Common myeloid progenitor, CD34-positive (primary cell): Measurements from ENCODE around the gene TTLL12.

Experiments used
- CTCF ChIA-PET: fragments of 350-600 bp; sonication (Branson Sonifier 250); formaldehyde crosslinking; loops from one replicate; lab custom pipeline; 2021; ENCODE audit warnings: antibody characterized with exemption; lab: Charles Lee
- POLR2A ChIA-PET: fragments of 350-600 bp; sonication (Branson Sonifier 250); formaldehyde crosslinking; loops from one replicate; lab custom pipeline; 2021; ENCODE audit warnings: antibody characterized with exemption; lab: Charles Lee
- DNase-seq, 3 donors: peaks; one replicate each; pipeline versions ENCODE4 v3.0.0 to v3.0.0-alpha.2; 2013
- H3K27ac ChIP-seq, 2 experiments: 1 replicate in 1 of 2; 2 replicates in 1 of 2; pipeline ENCODE4 v1.7.0; 2013; ENCODE audit warnings: inconsistent platforms in 2 of 2, low read length in 2 of 2, mild to moderate bottlenecking in 2 of 2, low read depth in 1 of 2, moderate library complexity in 1 of 2; ENCODE audit not compliant: severe bottlenecking in 2 of 2, insufficient read depth in 1 of 2, poor library complexity in 1 of 2
- H3K27me3 ChIP-seq, 5 experiments: replicated peaks in 2 of 5; 1 replicate in 3 of 5; 2 replicates in 2 of 5; pipeline versions ENCODE4 v1.6.1 to v1.7.0; 2013; ENCODE audit warnings: low read length in 4 of 5, mild to moderate bottlenecking in 2 of 5, moderate library complexity in 2 of 5, inconsistent platforms in 1 of 5; ENCODE audit not compliant: insufficient read depth in 5 of 5, control insufficient read depth in 4 of 5
- H3K36me3 ChIP-seq, 4 experiments: 1 replicate in 2 of 4; 2 replicates in 2 of 4; pipeline versions ENCODE4 v1.6.1 to v1.7.0; 2013; ENCODE audit warnings: low read length in 3 of 4, control low read depth in 1 of 4, mild to moderate bottlenecking in 1 of 4; ENCODE audit not compliant: control insufficient read depth in 4 of 4, insufficient read depth in 4 of 4
- H3K4me1 ChIP-seq, 4 experiments: 1 replicate in 3 of 4; 2 replicates in 1 of 4; pipeline versions ENCODE4 v1.6.1 to v1.7.1; 2013; ENCODE audit warnings: low read length in 3 of 4, mild to moderate bottlenecking in 3 of 4, control low read depth in 1 of 4, inconsistent platforms in 1 of 4, moderate library complexity in 1 of 4; ENCODE audit not compliant: control insufficient read depth in 4 of 4, insufficient read depth in 4 of 4; ENCODE audit errors: control extremely low read depth in 1 of 4
- H3K4me3 ChIP-seq, 7 experiments: 1 replicate in 4 of 7; 2 replicates in 3 of 7; pipeline versions ENCODE4 v1.5.1 to v1.7.0; 2013; ENCODE audit warnings: mild to moderate bottlenecking in 7 of 7, low read length in 6 of 7, moderate library complexity in 6 of 7, inconsistent platforms in 2 of 7, low read depth in 2 of 7, control low read depth in 1 of 7; ENCODE audit not compliant: insufficient read depth in 4 of 7, control insufficient read depth in 1 of 7; ENCODE audit errors: extremely low read depth in 1 of 7
- H3K9me3 ChIP-seq, 5 experiments: 1 replicate in 4 of 5; 2 replicates in 1 of 5; pipeline versions ENCODE4 v1.6.1 to v1.7.1; 2013; ENCODE audit warnings: low read length in 4 of 5, mild to moderate bottlenecking in 2 of 5, inconsistent platforms in 1 of 5, low read depth in 1 of 5, moderate library complexity in 1 of 5; ENCODE audit not compliant: control insufficient read depth in 4 of 5, insufficient read depth in 2 of 5; ENCODE audit errors: control extremely low read depth in 1 of 5
- WGBS: methylation state at CpG from one replicate; pipeline ENCODE4 v1.1.5; 2013; ENCODE audit not compliant: insufficient coverage; 5-methylcytosine and 5-hydroxymethylcytosine counted together

TTLL12 gene

DNA sequence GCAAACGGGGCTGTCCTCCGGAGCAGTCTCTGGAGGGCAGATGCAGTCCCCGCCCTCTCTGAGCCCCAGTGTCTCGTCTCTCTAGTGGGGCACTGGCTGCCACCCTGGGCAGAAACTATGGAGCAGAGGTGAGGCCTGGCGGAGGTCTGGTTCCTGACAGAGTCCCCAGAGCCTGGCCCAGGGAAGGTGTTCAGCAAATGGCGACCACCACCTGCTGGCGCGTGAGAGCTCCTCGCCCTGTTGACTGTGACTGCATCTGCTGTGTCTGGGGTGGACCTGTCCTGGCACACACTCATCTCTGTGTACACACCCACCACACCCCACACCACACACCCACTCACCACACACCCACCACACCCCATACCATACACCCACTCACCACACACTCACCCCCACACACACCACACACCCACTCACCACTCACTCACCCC, 18.3 kb upstream of the TTLL12 start:
- POLR2A ChIA-PET = no interaction called here
- CTCF ChIA-PET = no interaction called here
- WGBS = 98% methylated on average over 9 of the region's 9 CpGs

DNA sequence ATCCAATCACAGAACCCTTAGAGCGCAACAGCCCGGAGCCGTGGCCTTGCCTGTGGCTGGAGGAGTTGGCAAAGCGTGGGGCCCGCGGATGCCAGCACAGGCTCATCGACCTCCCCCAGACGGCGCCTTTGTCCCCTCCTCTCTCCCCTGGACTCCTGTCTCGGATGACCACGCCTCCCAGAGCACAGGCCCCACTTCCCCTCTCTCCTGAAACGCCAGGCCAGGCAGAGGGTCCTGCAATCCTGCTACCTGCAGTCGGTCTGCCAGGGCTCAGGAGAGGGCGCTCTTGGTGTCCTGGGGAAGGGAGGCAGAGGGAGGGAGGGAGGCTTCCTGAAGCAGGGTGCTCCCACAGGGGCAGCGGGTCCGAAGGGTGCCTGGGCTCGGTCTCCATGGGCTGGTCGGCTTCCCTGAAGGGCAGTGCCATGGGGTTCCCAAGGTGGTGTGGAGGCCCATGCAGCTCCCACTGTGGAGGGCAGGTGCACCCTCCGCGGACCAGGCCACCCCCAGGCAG, 16.6 kb upstream of the TTLL12 start:
- no peak overlapping the region for H3K4me3 ChIP-seq
- CTCF ChIA-PET = interaction anchor here (1.0 kb wide), 1 partner anchor 16 kb away, joined by 4 read pairs; no protein-coding TSS in a partner anchor
- POLR2A ChIA-PET = no interaction called here
- no peak for DNase-seq
- no peaks in the 10 kb centered on the region for H3K36me3 ChIP-seq
- H3K27ac ChIP-seq = no peak overlapping the region
- H3K4me1 ChIP-seq = peaks cover 0 to 12% (median 5%) of the 10 kb centered on the region in 4 experiments
- no peaks in the 10 kb centered on the region for H3K9me3 ChIP-seq
- 88% methylated on average over 12 of the region's 20 CpGs for WGBS
- H3K27me3 ChIP-seq = no peaks in the 10 kb centered on the region

More for the DNA sequence above, 18.3 kb upstream of the TTLL12 start:
- H3K4me3 ChIP-seq = no peak overlapping the region
- H3K36me3 ChIP-seq = no peaks in the 10 kb centered on the region
- H3K27ac ChIP-seq = no peak overlapping the region
- no peaks in the 10 kb centered on the region for H3K27me3 ChIP-seq
- no peaks in the 10 kb centered on the region for H3K9me3 ChIP-seq
- peaks cover 0 to 12% (median 5%) of the 10 kb centered on the region in 4 experiments for H3K4me1 ChIP-seq
- DNase-seq = peak in 1 of 3 donors; percentile 11

DNA sequence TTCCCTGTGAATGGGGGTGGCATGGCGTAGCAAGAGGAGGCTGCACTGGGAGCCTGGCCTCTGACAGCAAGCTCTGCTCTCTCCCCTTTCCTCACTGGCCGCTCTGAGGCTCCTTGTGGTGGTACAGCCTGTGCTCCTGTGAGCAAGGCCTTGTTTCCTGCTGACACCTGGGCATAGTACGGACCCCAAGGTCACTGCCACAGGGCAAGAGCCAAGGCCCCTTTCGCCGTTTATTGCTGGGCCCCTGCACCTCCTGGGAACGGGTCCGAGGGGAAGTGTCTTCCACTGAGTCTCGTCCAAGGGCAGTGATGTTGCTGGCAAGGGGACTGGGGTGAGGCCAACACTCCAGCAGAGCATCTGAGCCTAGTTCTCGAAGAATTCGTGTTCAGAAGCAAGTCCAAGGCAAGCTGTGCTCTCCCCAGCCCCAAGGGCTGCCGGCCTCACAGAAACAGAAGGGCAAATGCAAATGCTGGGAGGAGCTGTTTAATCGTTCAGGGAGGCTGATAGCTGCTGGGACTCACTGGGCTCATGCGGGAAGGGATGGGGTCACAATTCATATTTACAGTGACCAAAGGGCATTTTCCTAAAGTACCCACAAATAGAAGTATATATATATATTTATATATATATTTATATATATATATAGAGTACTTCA, 15.9 kb upstream of the TTLL12 start:
- DNase-seq = no peak
- ChIA-PET CTCF (interaction anchor here (0.6 kb wide), 1 partner anchor 1993 kb away, joined by 3 read pairs; no protein-coding TSS in a partner anchor), POLR2A (no interaction called here)
- Histone ChIP-seq H3K4me1 (peaks cover 0 to 12% (median 5%) of the 10 kb centered on the region in 4 experiments), H3K27ac (no peak overlapping the region), H3K9me3 (no peaks in the 10 kb centered on the region), H3K36me3 (no peaks in the 10 kb centered on the region), H3K27me3 (no peaks in the 10 kb centered on the region), H3K4me3 (no peak overlapping the region)
- WGBS = 96% methylated on average over 11 of the region's 13 CpGs

DNA sequence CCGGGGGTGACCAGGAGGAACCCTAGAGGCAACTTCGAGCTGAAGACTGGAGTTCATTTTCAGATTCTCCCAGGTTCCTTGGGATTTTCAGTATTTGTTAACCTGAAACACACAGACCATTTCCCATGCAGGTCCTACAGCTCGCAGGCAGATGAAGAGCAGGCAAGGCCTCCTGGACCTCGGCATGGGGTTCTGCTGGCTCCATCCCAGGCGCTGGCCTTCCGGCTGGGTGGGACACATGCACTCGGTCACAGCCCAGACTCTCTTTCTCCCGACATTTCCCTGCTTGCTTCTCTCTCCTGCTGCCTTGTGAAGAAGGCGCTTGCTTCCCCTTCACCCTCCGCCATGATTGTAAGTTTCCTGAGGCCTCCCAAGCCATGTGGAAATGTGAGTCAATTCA, 15.4 kb upstream of the TTLL12 start:
- no peak for DNase-seq
- POLR2A ChIA-PET = no interaction called here
- no peaks in the 10 kb centered on the region for H3K27me3 ChIP-seq
- no peaks in the 10 kb centered on the region for H3K9me3 ChIP-seq
- CTCF ChIA-PET = interaction anchor here (0.6 kb wide), 1 partner anchor 1993 kb away, joined by 3 read pairs; no protein-coding TSS in a partner anchor
- peaks cover 0 to 12% (median 6%) of the 10 kb centered on the region in 4 experiments for H3K4me1 ChIP-seq
- no peak overlapping the region for H3K4me3 ChIP-seq
- no peak overlapping the region for H3K27ac ChIP-seq
- H3K36me3 ChIP-seq = no peaks in the 10 kb centered on the region
- 90% methylated on average over 5 of the region's 10 CpGs for WGBS

DNA sequence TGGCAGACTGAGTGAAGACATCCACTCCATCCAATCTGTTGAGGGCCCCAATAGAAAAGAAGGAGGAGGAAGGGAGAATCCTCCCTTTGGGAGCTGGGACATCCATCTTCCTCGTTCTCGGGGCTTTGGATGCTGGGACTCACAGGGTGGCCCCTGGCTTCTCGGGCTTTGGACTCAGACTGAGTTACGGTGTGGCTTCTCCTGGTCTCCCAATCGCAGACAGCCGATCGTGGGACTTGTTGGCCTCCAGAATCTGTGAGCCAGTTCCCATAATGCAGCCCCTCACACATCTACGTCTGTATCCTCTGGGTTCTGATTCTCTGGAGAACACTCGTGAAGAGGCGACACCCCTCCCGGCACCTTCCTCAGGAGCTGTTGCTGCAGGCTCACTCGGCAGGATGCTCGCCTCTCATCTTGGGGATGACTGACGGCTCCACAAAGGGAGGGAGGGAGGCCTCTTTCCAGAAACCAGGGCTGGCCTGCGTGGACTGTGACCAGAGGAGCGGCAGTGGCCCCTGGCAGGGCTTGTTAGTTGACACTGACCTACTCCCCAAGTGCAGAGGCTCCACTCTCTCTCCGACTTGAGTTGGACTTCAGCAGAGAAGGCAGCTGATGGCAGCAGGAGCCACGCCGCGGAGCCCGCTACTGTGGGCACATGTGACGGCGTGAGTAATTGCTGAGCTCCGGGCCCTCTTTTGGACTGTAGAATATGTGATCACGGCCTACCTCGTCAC, 14.7 kb upstream of the TTLL12 start:
- ChIA-PET CTCF (no interaction called here), POLR2A (no interaction called here)
- WGBS = 97% methylated on average over 24 of the region's 26 CpGs
- Histone ChIP-seq H3K27me3 (no peaks in the 10 kb centered on the region), H3K4me3 (no peak overlapping the region), H3K4me1 (peaks cover 0 to 10% (median 4%) of the 10 kb centered on the region in 4 experiments), H3K36me3 (no peaks in the 10 kb centered on the region), H3K9me3 (no peaks in the 10 kb centered on the region), H3K27ac (no peak overlapping the region)
- DNase-seq = no peak

DNA sequence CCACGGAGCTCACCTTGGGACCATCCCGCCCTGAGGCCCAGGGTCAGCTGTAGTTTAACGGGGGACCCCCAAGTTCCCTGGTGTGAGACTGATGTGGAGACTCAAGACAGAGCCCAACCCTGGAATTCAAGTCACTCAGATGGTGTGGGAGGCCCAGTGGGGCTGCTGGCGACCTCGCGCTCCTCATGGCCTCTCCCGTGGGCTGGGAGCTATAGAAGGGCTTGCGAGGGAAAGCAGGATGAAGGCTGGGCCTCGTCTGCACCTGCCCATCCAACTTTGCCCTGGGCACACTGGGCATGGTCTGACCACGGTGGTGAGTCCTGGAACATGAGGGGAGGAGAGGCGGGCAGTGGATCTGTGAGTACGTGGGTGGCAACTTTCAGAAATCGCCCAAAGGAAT, 13.6 kb upstream of the TTLL12 start:
- DNase-seq = no peak
- POLR2A ChIA-PET = no interaction called here
- CTCF ChIA-PET = interaction anchor here (1.3 to 1.9 kb wide), 2 partner anchors 11 to 13 kb away, joined by 3 to 4 read pairs; partner anchors contain the start of gene TTLL12
- WGBS = 94% methylated on average over 10 of the region's 13 CpGs
- H3K9me3 ChIP-seq = no peaks in the 10 kb centered on the region
- H3K36me3 ChIP-seq = no peaks in the 10 kb centered on the region
- no peak overlapping the region for H3K4me3 ChIP-seq
- no peak overlapping the region for H3K27ac ChIP-seq
- H3K27me3 ChIP-seq = no peaks in the 10 kb centered on the region
- peaks cover 0 to 4% (median under 1%) of the 10 kb centered on the region in 4 experiments for H3K4me1 ChIP-seq
